GM12801 (cell line): ENCODE results near the gene CAMSAP1.

Source experiments
- TF ChIP-seq, protein P1 (sequence below): IDR thresholded peaks from one replicate; pipeline ENCODE4 v1.5.1; 2011; ENCODE audit warnings: control low read depth; ENCODE audit not compliant: insufficient read length; ENCODE audit errors: extremely low read depth

Gene CAMSAP1

DNA sequence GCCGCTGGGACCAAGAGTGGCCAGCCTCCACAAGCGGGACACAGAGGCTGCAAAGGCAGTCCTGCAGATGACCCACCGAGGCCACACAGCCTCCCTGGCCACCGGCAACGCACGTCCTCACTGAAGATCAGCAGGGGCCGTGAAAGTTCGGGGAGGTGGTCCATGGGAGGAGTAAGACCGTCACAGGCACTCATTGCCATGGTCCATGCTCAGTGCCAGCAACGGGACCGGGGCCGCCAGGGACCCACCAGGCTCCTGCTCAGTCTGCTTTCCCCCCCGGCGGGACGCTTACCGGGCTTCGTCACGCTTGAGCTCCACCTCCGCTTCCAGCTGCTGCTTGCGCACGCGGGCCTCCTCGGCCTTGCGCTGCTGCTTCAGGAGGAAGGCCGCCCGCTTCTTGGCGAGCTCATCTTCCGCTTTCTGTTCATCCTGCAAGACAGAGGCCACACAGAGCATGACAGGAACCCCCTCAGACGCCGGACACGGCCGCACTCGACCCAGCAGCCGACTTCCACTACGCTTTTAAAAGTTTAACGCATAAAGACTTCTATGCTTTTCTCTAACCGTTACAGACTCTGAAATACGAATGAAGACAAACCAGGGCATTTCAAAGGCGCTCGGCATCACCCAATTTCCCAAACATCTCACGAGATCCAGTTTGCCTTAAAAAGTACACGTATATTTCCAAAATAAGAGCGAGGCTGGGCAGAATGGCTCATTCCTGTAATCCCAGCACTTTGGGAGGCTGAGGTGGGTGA, 88.4 kb downstream of the CAMSAP1 start:
- TF ChIP-seq, protein P1, sequence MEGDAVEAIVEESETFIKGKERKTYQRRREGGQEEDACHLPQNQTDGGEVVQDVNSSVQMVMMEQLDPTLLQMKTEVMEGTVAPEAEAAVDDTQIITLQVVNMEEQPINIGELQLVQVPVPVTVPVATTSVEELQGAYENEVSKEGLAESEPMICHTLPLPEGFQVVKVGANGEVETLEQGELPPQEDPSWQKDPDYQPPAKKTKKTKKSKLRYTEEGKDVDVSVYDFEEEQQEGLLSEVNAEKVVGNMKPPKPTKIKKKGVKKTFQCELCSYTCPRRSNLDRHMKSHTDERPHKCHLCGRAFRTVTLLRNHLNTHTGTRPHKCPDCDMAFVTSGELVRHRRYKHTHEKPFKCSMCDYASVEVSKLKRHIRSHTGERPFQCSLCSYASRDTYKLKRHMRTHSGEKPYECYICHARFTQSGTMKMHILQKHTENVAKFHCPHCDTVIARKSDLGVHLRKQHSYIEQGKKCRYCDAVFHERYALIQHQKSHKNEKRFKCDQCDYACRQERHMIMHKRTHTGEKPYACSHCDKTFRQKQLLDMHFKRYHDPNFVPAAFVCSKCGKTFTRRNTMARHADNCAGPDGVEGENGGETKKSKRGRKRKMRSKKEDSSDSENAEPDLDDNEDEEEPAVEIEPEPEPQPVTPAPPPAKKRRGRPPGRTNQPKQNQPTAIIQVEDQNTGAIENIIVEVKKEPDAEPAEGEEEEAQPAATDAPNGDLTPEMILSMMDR: no peak

DNA sequence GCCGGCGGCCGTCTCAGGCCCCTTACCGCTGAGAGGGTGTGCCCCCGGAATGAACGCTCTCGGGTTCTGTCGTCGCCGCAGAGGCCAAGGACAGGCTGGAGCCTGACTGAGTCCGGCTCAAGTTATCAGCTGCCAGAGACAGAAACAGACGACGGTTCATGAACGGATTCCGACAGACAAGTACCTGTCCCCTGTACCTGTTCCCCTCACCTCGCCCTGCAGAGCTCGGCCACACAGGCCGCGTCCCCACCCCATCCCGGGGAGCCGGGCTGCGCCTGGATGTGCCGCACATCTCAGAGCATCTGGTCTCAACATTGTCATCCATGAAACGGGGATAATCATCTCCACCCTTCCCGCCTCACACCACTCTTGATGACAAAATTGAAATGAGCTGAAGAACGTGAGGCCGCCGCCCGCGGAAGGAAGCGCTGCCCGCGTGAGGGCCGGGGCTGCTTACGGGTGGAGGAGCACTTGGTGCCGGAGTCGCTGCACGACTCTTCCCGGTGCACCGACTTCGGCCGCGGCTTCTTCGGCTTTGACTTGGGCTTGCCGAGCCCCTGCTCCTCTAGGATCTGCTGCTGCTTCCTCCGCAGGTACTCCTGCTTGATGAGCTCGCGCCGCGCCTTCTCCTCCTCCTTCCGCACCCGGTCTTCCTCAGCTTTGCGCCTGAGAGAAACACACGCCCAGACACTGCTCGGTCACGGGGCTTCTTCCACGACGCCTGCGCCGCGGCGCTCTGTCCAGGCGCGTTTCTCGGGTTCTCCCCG, 89.2 kb downstream of the CAMSAP1 start:
- TF ChIP-seq, protein P1: no peak

DNA sequence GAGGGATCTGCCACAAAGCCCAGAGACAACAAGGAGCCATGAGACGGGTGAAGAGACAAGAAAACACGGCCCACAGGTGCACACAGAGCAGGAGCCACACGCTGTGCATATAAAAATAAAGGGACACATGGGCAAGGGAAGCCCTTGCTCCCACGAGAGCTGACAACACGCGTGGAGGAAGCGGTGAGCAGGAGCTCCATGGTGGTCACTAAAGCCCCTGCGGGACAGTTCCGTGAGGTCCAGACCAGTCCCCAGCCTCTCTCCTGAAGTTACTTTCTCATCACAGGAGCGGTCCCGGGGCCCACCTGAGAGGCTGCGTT, 90.7 kb downstream of the CAMSAP1 start:
- TF ChIP-seq, protein P1: no peak

DNA sequence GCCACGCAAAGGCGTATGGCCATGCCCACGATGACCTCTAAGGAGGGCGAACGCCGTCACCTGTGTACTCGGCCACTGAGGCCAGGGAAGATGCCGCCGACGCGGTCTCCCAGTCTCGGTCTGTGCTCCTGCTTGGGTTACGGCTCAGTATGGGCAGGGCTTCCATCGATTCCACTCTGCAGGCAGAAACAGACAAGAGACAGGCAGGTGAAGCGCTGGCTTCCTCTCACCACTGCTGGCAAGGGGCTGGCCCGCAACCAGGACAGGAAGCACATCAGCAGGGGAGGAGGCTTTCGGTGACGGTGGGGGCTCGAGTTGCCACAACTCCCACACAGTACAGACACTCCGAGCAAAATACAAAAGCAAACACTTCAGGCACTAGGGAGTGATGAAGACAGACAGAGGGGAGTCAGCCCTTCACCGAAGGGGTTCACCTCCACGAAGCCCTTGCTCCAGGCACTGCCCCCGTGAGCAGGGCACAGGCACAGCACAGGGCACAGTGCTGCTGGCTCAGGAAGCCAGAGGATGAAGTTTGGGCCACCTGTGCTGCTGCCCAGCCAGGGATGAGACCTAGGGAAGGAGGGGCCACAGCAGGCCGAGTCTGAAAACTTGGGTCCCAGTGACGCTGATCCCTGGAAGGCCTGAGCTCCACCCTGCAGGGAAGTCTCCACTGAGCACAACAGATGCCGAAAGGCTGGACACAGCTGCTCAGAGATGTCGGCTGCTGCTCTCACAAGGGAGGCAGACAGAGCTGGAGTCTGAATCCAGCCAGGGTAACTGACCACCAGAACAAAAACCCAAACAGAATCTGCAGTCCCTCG, 91.3 kb downstream of the CAMSAP1 start:
- TF ChIP-seq, protein P1: no peak

DNA sequence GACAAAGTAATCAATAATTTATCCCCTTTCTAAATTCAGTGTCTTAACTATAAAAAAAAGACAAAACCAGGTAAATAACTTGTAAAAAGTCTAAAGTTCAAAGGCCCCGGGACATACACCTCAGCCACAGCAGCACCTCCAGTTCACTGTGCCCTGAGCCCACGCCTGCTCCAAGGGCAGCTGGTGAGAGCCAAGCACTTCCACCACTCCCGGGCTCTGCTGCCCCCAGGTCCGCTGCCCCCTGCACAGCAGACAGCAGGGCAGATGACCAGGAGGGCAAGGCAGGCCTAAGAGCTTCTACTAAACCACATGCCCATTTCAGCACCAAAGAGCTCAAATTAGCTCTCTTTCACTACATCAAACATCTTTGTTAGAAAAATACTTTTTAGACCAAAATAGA, 91.9 kb downstream of the CAMSAP1 start:
- TF ChIP-seq, protein P1: no peak

DNA sequence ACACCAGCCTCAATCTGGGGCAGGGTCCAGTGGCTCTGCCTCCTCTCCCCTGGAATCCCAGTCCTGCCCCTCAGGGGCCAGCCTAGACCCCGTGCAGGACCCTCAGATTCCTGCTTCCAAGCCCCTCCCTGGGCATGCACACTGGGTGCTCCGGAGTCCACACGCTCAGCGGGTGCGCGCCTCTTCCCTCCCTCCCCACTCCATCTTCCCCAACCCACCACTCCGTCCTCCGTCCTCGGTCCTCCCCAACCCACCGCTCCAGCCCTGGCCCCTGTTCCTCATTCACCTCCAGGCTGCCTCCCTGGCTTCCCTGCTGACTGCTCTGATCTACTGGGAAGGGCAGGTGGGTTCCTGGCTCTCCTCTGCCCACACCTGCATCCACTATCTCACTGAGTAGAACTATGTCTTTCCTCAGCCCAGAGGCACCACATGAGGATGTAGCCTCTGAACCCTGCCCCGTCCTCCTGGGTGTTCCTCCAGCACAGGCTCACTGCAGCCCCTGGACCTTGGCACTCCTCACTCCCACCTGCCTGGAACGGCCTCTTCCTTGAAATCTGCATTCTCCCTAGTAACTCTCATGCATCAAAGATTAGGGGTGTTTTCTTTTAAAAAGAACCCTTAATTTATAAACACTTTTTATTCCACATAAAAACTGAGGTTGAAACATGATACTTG, 92.8 kb downstream of the CAMSAP1 start:
- TF ChIP-seq, protein P1: no peak

DNA sequence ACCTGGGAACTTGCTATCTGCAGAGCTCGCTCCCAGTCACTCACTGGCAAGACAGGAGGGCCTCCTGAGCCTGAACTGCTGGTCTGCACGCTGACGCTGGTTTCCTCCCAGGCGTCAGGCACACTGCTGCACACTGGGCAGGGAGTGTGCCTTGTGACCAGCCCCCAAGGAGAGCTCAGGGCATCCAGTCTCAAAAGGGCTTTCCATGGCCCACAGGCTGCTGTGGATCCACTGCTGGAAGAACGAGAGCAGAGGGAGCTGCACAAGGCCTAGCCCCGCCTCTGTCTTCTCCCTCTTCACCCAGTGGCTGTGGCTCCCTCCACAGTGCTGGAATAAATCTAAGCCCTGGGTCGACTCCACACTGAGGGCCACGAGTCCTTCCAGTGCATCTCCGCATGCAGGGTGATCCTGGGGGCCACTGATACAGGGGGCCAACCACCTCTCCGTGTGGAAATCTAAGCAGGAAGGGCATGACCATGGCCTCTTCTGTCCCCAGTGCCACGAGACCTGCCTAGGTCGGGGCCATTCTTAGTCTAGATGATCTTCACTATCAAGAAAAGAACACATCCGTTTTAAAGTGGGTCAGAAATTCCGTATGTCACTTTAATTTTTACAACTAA, 93.6 kb downstream of the CAMSAP1 start:
- TF ChIP-seq, protein P1: no peak
